ENCODE results near the gene GUCY1A2. TPM values are rescaled to one million over a fixed set of nuclear protein-coding genes. Genes with fewer than 3 reads are reported as not detected.

GUCY1A2 gene
- total RNA-seq, 4 donors from 2014 or later, result 3.6 to 8.0 (median 4.0) TPM

DNA sequence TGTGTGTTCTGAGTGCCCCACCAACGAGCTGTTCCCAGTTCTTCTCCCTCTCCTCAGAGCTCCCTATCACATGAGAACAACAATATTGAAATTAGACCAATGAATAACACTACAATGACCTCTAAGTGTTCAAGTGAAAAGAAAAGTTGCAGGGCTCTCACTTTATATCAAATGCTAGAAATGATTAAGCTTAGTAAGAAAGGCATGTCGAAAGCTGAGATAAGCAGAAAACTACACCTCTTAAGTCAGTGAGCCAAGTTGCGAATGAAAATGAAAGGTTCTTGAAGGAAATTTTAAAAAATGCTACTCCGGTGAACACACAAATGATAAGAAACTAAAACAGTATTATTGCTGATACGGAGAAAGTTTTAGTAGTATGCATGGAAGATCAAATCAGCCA lies 199.8 kb downstream of the GUCY1A2 start:
- DNase-seq (ENCODE audit: low spot score in 2 of 2), result no peak
- no peaks in the 10 kb centered on the region for H3K9me3 ChIP-seq
- no peak overlapping the region for H3K27ac ChIP-seq
- H3K36me3 ChIP-seq, result no peaks in the 10 kb centered on the region
- H3K4me3 ChIP-seq, result no peak overlapping the region
- H3K27me3 ChIP-seq, result no peaks in the 10 kb centered on the region
- WGBS, 2 donors, result 83 to 89% methylated on average over 5 of the region's 5 CpGs
- H3K4me1 ChIP-seq, result no peaks in the 10 kb centered on the region
- no peak for TF ChIP-seq POLR2A (IDR thresholded peaks at IDR 0.05)
- TF ChIP-seq, protein P1, sequence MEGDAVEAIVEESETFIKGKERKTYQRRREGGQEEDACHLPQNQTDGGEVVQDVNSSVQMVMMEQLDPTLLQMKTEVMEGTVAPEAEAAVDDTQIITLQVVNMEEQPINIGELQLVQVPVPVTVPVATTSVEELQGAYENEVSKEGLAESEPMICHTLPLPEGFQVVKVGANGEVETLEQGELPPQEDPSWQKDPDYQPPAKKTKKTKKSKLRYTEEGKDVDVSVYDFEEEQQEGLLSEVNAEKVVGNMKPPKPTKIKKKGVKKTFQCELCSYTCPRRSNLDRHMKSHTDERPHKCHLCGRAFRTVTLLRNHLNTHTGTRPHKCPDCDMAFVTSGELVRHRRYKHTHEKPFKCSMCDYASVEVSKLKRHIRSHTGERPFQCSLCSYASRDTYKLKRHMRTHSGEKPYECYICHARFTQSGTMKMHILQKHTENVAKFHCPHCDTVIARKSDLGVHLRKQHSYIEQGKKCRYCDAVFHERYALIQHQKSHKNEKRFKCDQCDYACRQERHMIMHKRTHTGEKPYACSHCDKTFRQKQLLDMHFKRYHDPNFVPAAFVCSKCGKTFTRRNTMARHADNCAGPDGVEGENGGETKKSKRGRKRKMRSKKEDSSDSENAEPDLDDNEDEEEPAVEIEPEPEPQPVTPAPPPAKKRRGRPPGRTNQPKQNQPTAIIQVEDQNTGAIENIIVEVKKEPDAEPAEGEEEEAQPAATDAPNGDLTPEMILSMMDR (IDR thresholded peaks at IDR 0.05), result no peak
- TF ChIP-seq EP300 (IDR thresholded peaks at IDR 0.05), result no peak

DNA sequence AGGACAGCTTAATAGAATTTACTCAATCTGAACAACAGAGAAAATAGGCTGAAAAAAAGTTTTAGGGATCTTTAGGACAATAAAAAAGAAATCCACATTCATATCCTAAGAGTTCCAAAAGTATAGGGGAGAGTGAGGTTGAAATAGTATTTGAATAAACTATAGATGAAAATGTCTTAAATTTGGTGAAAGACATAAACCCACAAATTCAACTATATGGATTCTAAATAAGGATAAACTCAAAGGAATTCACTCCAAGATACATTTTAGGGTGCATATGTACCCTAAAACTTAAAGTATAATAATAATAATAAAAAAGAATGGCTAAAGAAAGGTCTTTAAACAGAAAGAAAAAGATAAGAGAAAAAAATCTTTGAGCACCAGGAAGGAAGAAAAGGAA lies 203.1 kb downstream of the GUCY1A2 start:
- Histone ChIP-seq H3K4me3 (no peak overlapping the region), H3K9me3 (no peaks in the 10 kb centered on the region), H3K4me1 (no peaks in the 10 kb centered on the region), H3K27me3 (no peaks in the 10 kb centered on the region), H3K36me3 (no peaks in the 10 kb centered on the region), H3K27ac (no peak overlapping the region)
- DNase-seq (ENCODE audit: low spot score in 2 of 2), result no peak
- TF ChIP-seq EP300 (IDR thresholded peaks at IDR 0.05) (no peak), POLR2A (IDR thresholded peaks at IDR 0.05) (no peak)
- TF ChIP-seq, protein P1 (IDR thresholded peaks at IDR 0.05), result no peak

DNA sequence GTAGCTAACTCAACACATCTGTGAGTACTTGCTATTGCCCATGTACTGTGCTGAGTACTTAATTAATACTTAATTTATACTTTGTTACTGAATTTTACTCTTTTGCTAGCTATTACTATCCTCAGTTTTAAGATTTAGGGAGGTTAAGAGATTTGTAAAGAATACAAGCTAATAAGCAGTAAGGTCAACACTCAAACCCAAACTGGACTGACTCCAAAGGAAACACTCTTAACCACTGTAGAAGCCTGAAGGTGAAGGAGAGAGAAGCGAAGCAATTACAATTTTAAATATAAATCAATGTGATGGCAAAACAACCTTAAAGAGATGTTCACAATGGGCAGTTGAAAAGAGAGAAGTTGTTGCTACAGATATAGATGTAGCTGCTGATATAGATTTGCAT lies 204.5 kb downstream of the GUCY1A2 start:
- TF ChIP-seq POLR2A (IDR thresholded peaks at IDR 0.05) (no peak), EP300 (IDR thresholded peaks at IDR 0.05) (no peak)
- TF ChIP-seq, protein P1 (IDR thresholded peaks at IDR 0.05), result no peak

DNA sequence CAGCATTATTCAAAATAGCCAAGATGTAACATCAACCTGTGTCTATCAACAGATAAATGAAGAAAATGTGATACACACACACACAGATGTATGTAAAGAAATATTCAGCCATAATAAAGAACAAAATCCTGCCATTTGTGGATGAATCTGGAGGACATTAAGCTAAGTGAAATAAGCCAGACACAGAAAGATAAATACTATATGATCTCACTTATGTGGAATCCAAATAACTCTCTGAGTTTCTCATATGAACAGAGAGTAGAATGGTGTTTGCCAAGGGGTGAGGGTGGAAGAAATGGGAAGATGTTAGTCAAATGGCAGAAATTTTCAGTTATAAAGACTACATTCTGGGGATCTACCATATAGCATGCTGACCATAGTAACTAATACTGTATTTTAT lies 224.2 kb downstream of the GUCY1A2 start:
- Histone ChIP-seq H3K36me3 (no peaks in the 10 kb centered on the region), H3K27ac (no peak overlapping the region), H3K9me3 (no peaks in the 10 kb centered on the region), H3K4me3 (no peak overlapping the region), H3K4me1 (no peaks in the 10 kb centered on the region), H3K27me3 (no peaks in the 10 kb centered on the region)
- no peak for TF ChIP-seq POLR2A (IDR thresholded peaks at IDR 0.05)
- no peak for TF ChIP-seq EP300 (IDR thresholded peaks at IDR 0.05)
- TF ChIP-seq, protein P1 (IDR thresholded peaks at IDR 0.05), result no peak
- no peak for DNase-seq (ENCODE audit: low spot score in 2 of 2)

More for the DNA sequence above, 204.5 kb downstream of the GUCY1A2 start:
- 60 to 70% methylated on average over 1 of the region's 1 CpG for WGBS, 2 donors
- Histone ChIP-seq H3K4me1 (no peaks in the 10 kb centered on the region), H3K4me3 (no peak overlapping the region), H3K36me3 (no peaks in the 10 kb centered on the region), H3K27ac (no peak overlapping the region), H3K9me3 (no peaks in the 10 kb centered on the region), H3K27me3 (no peaks in the 10 kb centered on the region)
- DNase-seq (ENCODE audit: low spot score in 2 of 2), result no peak

DNA sequence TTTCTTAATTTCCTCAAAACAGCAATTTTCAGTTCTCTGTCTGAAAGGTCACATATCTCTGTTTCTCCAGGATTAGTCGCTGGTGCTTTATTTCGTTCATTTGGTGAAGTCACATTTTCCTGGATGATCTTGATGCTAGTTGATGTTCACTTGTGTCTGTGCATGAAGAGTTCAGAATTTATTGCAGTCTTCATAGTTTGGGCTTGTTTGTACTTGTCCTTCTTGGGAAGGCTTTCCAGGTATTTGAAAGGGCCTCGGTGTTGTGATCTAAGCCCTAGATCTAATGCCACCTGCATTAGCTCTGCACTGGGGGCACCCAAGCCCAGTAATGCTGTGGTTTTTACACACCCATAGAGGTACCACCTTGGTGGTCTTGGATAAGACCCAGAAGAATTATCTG lies 228.9 kb downstream of the GUCY1A2 start:
- Histone ChIP-seq H3K27me3 (no peaks in the 10 kb centered on the region), H3K4me3 (no peak overlapping the region), H3K9me3 (no peaks in the 10 kb centered on the region), H3K4me1 (peaks cover 0 to 4% (median 0%) of the 10 kb centered on the region in 4 donors), H3K36me3 (no peaks in the 10 kb centered on the region), H3K27ac (no peak overlapping the region)
- no peak for DNase-seq (ENCODE audit: low spot score in 2 of 2)
- TF ChIP-seq EP300 (IDR thresholded peaks at IDR 0.05) (no peak), POLR2A (IDR thresholded peaks at IDR 0.05) (no peak)
- TF ChIP-seq, protein P1 (IDR thresholded peaks at IDR 0.05), result no peak
- WGBS, 2 donors, result 87 to 92% methylated on average over 3 of the region's 3 CpGs
